RKO (cell line): ENCODE data around the gene TSPAN15.

Experiments used
- DNase-seq: peaks from one replicate; pipeline ENCODE4 v3.0.0-alpha.2; 2016; ENCODE audit warnings: low spot score

The TSPAN15 gene

GRCh38 chr10:69451209-69451783, at the start of gene TSPAN15:
Gene TSPAN15 (plus strand): TSS chr10:69451465. CDS start chr10:69451595, 130 bp downstream.
- DNase-seq, result peak; percentile 75

- DNase-seq, result no peak
Observed at GRCh38 chr10:69402386-69402785, 48.9 kb upstream of the TSPAN15 start.

- DNase-seq, result no peak
Observed at GRCh38 chr10:69403066-69403465, 48.2 kb upstream of the TSPAN15 start.

- DNase-seq, result no peak
Observed at GRCh38 chr10:69403519-69403918, 47.7 kb upstream of the TSPAN15 start.

- DNase-seq, result no peak
Observed at GRCh38 chr10:69404786-69405185, 46.5 kb upstream of the TSPAN15 start.

GRCh38 chr10:69405221-69405620, 46.0 kb upstream of the TSPAN15 start:
- no peak for DNase-seq

GRCh38 chr10:69406302-69406811, 44.9 kb upstream of the TSPAN15 start:
- DNase-seq, result no peak

GRCh38 chr10:69406816-69407580, 44.3 kb upstream of the TSPAN15 start:
- DNase-seq, result no peak

GRCh38 chr10:69407621-69408301, 43.5 kb upstream of the TSPAN15 start:
- peak; percentile 42 for DNase-seq

- DNase-seq, result peak; percentile 92
Observed at GRCh38 chr10:69408318-69409175, 42.7 kb upstream of the TSPAN15 start.

GRCh38 chr10:69409176-69409495, 42.1 kb upstream of the TSPAN15 start:
- no peak for DNase-seq

GRCh38 chr10:69409968-69410367, 41.3 kb upstream of the TSPAN15 start:
- no peak for DNase-seq

GRCh38 chr10:69410487-69410886, 40.8 kb upstream of the TSPAN15 start:
- no peak for DNase-seq

- DNase-seq, result no peak
Observed at GRCh38 chr10:69411476-69411875, 39.8 kb upstream of the TSPAN15 start.

GRCh38 chr10:69412232-69412790, 39.0 kb upstream of the TSPAN15 start:
- DNase-seq, result no peak

- DNase-seq, result peak; percentile 66
Observed at GRCh38 chr10:69413221-69413865, 37.9 kb upstream of the TSPAN15 start.

- no peak for DNase-seq
Observed at GRCh38 chr10:69414036-69415018, 36.9 kb upstream of the TSPAN15 start.

- DNase-seq, result no peak
Observed at GRCh38 chr10:69415049-69415448, 36.2 kb upstream of the TSPAN15 start.

- DNase-seq, result no peak
Observed at GRCh38 chr10:69415951-69416350, 35.3 kb upstream of the TSPAN15 start.

GRCh38 chr10:69416695-69417094, 34.6 kb upstream of the TSPAN15 start, which contains the start of gene TACR2:
Gene TACR2 (minus strand): TSS chr10:69416918. CDS start chr10:69416323, 595 bp downstream.
- DNase-seq, result no peak
